Effector memory CD8-positive, alpha-beta T cell (primary cell): ENCODE results near the gene RAD54L.
"Not testable (repeated sequence)": the region's sequence is repeated elsewhere in the genome, so short reads cannot be mapped to it uniquely, and the experiment has no call there.

ENCODE experiments used
- ATAC-seq: fragments of 150-1000 bp; cut with Tn5 transposase; replicated peaks from 2 replicates; pipeline ENCODE4 v1.10.0; 2021; ENCODE audit warnings: mild to moderate bottlenecking, moderate library complexity
- DNase-seq, 3 experiments: peaks; one replicate each; pipeline ENCODE4 v3.0.0; 2021
- H3K27ac Mint-ChIP-seq, 2 donors: one replicate each; pipeline ENCODE4 v1.8.0; 2022; ENCODE audit warnings: mild to moderate bottlenecking in 2 of 2, mixed read lengths in 2 of 2, moderate library complexity in 2 of 2
- H3K27me3 Mint-ChIP-seq, 2 donors: one replicate each; pipeline ENCODE4 v1.8.0; 2022; ENCODE audit warnings: mixed read lengths in 2 of 2
- H3K36me3 Mint-ChIP-seq: one replicate; pipeline ENCODE4 v1.8.0; 2022; ENCODE audit warnings: mild to moderate bottlenecking, moderate library complexity, mixed read lengths; ENCODE audit not compliant: insufficient read depth
- H3K4me1 Mint-ChIP-seq, 2 donors: one replicate each; pipeline ENCODE4 v1.8.0; 2022; ENCODE audit warnings: low read depth in 2 of 2, mixed read lengths in 2 of 2
- H3K4me3 Mint-ChIP-seq, 2 donors: one replicate each; pipeline ENCODE4 v1.8.0; 2022; ENCODE audit warnings: mild to moderate bottlenecking in 2 of 2, mixed read lengths in 2 of 2, moderate library complexity in 2 of 2
- H3K9me3 Mint-ChIP-seq, 2 donors: one replicate each; pipeline ENCODE4 v1.8.0; 2022; ENCODE audit warnings: mixed read lengths in 2 of 2

RAD54L gene

DNA sequence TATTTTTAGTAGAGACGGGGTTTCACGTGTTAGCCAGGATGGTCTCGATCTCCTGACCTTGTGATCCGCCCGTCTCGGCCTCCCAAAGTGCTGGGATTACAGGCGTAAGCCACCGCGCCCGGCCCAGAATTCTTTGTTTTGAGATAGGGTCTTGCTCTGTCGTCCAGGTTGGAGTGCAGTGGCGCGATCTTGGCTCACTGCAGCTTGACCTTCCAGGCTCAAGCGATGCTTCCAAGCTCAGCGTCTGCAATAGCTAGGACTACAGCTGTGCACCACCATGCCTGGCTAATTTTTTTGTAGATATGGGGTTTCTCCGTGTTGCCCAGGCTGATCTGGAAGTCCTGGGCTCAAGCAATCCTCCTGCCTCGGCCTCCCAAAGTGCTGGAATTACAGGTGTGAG, 1.4 kb upstream of the RAD54L start:
- H3K27me3 Mint-ChIP-seq, H3K36me3 Mint-ChIP-seq, ATAC-seq, H3K9me3 Mint-ChIP-seq, DNase-seq: not testable (repeated sequence)
- Mint-ChIP-seq H3K4me3 (peak overlapping the region in 1 of 2 donors; percentile 95), H3K27ac (peak overlapping the region in 1 of 2 donors; percentile 76), H3K4me1 (peaks cover 15 to 17% of the 10 kb centered on the region in 2 donors)

DNA sequence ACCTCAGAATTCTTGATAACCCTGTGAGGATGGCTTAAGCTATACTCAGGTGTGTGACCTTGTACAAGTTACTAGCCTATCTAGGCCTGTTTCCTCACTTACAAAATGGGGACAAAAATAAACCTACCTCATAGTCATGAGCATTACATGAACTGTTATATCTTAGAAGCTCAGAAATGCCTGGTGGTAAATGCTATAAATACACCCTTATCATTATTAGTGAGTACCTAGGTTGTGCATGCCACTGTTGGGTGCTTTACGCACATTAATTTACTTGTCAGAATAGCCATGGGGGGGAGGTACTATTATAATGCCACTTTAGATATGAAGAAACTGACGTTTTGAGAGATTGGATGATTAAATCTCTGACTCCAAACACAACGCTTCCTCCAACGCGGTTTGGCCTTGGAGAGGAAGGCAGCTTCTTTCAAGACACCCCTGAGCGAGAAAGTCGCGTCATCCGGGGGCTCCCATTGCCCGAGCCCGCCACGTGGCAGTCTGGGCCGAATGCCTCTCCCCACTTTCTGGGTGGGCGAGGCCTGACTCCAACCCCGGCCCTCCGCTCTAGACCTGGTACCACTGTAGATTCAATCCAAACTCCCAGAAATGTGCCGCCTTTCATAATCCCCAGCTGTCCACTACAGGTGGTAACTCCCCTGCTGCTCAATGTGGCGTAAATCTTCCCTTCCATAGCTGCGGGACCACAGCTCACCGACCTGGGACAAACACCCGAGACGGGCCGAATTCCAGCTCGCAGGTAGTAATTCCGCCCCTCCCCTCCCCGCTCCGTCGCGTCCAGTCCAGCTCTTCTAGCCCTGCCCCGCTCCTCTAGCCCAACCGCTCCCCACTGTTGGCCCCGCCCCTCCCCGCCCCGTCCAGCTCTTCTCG, 771 bp upstream of the RAD54L start:
- peak in 2 of 3 experiments; percentile 31 to 53 for DNase-seq
- H3K4me1 Mint-ChIP-seq = peaks cover 15 to 17% of the 10 kb centered on the region in 2 donors

GRCh38 chr1:46248122-46248920, 758 bp downstream of the RAD54L start:
- no peaks in the 10 kb centered on the region for H3K9me3 Mint-ChIP-seq
- DNase-seq (peak in 1 of 3 experiments; percentile 6), ATAC-seq (no peak)
- H3K27me3 Mint-ChIP-seq = no peaks in the 10 kb centered on the region
- peak overlapping the region; percentile 74 to 76 for H3K27ac Mint-ChIP-seq
- H3K4me3 Mint-ChIP-seq = peak overlapping the region; percentile 79 to 95
- H3K4me1 Mint-ChIP-seq = peaks cover 15 to 17% of the 10 kb centered on the region in 2 donors
- peaks cover 3% of the 10 kb centered on the region for H3K36me3 Mint-ChIP-seq

More for the DNA sequence above, 771 bp upstream of the RAD54L start:
- H3K9me3 Mint-ChIP-seq = no peaks in the 10 kb centered on the region
- H3K27ac Mint-ChIP-seq = peak overlapping the region; percentile 74 to 76
- H3K4me3 Mint-ChIP-seq = peak overlapping the region; percentile 79 to 95
- H3K36me3 Mint-ChIP-seq = peaks cover 3% of the 10 kb centered on the region
- ATAC-seq = peak; percentile 23
- H3K27me3 Mint-ChIP-seq = no peaks in the 10 kb centered on the region

GRCh38 chr1:46254668-46255067, 7.1 kb downstream of the RAD54L start:
- ATAC-seq (no peak), DNase-seq (no peak)
- H3K27ac Mint-ChIP-seq = peak overlapping the region in 1 of 2 donors; percentile 11
- no peaks in the 10 kb centered on the region for H3K4me1 Mint-ChIP-seq
- no peaks in the 10 kb centered on the region for H3K36me3 Mint-ChIP-seq
- no peak overlapping the region for H3K4me3 Mint-ChIP-seq
- H3K27me3 Mint-ChIP-seq = no peaks in the 10 kb centered on the region
- H3K9me3 Mint-ChIP-seq = no peaks in the 10 kb centered on the region

DNA sequence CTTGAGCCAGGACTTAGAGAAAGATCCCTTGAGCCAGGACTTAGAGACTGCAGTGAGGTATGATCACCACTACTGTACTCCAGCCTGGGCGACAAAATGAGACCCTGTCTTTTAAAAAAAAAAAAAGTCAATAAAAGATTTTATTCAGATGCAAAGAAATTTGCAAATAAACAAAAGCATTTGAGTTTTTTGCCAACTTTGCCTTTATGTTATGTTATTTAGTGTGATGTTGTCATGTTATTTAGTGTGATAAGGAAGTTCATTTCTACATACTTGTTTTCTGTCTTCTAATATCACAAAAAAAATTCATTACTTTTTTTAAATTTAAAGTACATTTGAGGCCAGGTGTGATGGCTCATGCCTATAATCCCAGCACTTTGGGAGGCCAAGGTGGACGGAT, 9.0 kb downstream of the RAD54L start:
- no peak overlapping the region for H3K27ac Mint-ChIP-seq
- H3K36me3 Mint-ChIP-seq = no peaks in the 10 kb centered on the region
- H3K4me1 Mint-ChIP-seq = no peaks in the 10 kb centered on the region
- no peak overlapping the region for H3K4me3 Mint-ChIP-seq
- ATAC-seq (no peak), DNase-seq (no peak)
- no peaks in the 10 kb centered on the region for H3K27me3 Mint-ChIP-seq
- H3K9me3 Mint-ChIP-seq = no peaks in the 10 kb centered on the region

DNA sequence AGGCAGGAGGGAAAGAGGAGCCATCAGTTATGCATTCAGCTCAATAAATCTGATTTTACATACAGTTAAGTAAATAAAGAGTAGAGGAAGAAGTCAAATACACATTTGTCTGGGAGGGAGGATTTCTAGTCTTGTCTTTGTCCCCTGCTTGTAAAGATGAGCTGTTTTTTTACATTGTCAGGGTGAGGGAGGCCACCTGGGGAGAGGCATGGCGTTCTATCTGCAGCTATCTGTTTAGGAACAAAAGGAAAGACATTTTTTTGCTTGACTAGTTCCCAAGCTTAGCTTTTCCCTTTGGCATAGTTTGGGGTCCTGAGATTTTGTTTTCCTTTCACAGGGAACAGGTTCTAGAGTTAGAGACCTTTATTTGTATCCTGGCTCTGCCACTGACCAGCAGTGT, 14.9 kb downstream of the RAD54L start:
- no peaks in the 10 kb centered on the region for H3K4me1 Mint-ChIP-seq
- H3K9me3 Mint-ChIP-seq = no peaks in the 10 kb centered on the region
- ATAC-seq (no peak), DNase-seq (no peak)
- H3K4me3 Mint-ChIP-seq = no peak overlapping the region
- H3K27me3 Mint-ChIP-seq = no peaks in the 10 kb centered on the region
- H3K27ac Mint-ChIP-seq = no peak overlapping the region
- peaks cover 2% of the 10 kb centered on the region for H3K36me3 Mint-ChIP-seq

- peaks cover 2% of the 10 kb centered on the region for H3K36me3 Mint-ChIP-seq
Observed at GRCh38 chr1:46263146-46263545, 15.6 kb downstream of the RAD54L start.

GRCh38 chr1:46268578-46268977, 21.0 kb downstream of the RAD54L start:
- Mint-ChIP-seq H3K4me3 (no peak overlapping the region), H3K4me1 (no peaks in the 10 kb centered on the region), H3K9me3 (no peaks in the 10 kb centered on the region), H3K27me3 (no peaks in the 10 kb centered on the region), H3K27ac (no peak overlapping the region), H3K36me3 (no peaks in the 10 kb centered on the region)
- DNase-seq = no peak
- ATAC-seq = no peak

More at GRCh38 chr1:46263146-46263545, 15.6 kb downstream of the RAD54L start:
- Mint-ChIP-seq H3K27me3 (no peaks in the 10 kb centered on the region), H3K4me3 (no peak overlapping the region), H3K9me3 (no peaks in the 10 kb centered on the region), H3K27ac (no peak overlapping the region), H3K4me1 (no peaks in the 10 kb centered on the region)
- ATAC-seq (no peak), DNase-seq (no peak)

GRCh38 chr1:46274225-46275029, 26.9 kb downstream of the RAD54L start:
- H3K27ac Mint-ChIP-seq = no peak overlapping the region
- H3K4me3 Mint-ChIP-seq = no peak overlapping the region
- no peaks in the 10 kb centered on the region for H3K4me1 Mint-ChIP-seq
- DNase-seq (no peak), ATAC-seq (no peak)
- no peaks in the 10 kb centered on the region for H3K9me3 Mint-ChIP-seq
- peaks cover 4% of the 10 kb centered on the region for H3K36me3 Mint-ChIP-seq
- no peaks in the 10 kb centered on the region for H3K27me3 Mint-ChIP-seq

DNA sequence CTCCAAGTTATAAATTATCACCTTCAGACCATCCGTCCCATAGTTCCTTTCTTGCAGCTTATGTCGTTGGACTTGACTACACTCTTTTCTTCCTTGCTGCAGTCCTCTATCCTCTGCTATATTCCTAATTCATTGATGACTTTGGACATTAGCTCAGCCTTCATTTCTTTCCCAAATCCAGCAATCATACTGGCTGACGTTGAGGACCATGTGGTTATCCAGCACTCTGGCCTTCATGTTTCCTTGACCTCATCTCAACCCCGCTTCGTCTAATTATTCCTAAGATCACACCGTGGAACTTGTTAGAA, 27.4 kb downstream of the RAD54L start:
- H3K9me3 Mint-ChIP-seq = no peaks in the 10 kb centered on the region
- peaks cover 4% of the 10 kb centered on the region for H3K36me3 Mint-ChIP-seq
- H3K4me1 Mint-ChIP-seq = no peaks in the 10 kb centered on the region
- no peak overlapping the region for H3K4me3 Mint-ChIP-seq
- H3K27me3 Mint-ChIP-seq = no peaks in the 10 kb centered on the region
- ATAC-seq (no peak), DNase-seq (no peak)
- H3K27ac Mint-ChIP-seq = no peak overlapping the region

DNA sequence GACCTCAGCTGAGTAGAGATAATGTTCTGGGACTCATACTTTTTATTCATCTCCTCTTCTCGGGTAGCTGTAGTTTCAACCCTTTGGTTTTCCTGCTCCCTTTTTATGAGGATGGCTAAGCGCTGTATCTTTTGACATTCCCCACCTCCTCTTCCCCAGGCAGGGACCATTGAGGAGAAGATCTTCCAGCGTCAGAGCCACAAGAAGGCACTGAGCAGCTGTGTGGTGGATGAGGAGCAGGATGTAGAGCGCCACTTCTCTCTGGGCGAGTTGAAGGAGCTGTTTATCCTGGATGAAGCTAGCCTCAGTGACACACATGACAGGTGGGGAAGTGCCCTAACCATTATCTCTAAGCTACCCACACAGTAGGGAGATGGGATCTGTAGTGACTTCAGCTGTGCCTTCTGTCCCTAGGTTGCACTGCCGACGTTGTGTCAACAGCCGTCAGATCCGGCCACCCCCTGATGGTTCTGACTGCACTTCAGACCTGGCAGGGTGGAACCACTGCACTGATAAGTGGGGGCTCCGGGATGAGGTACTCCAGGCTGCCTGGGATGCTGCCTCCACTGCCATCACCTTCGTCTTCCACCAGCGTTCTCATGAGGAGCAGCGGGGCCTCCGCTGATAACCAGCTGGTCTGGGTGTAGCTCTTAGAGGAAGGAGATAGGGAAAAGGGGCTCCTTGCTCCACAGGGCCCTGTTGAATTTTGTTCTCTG, 30.3 kb downstream of the RAD54L start:
- ATAC-seq (no peak), DNase-seq (no peak)
- no peak overlapping the region for H3K4me3 Mint-ChIP-seq
- no peaks in the 10 kb centered on the region for H3K9me3 Mint-ChIP-seq
- no peaks in the 10 kb centered on the region for H3K27me3 Mint-ChIP-seq
- H3K27ac Mint-ChIP-seq = no peak overlapping the region
- peaks cover 8% of the 10 kb centered on the region for H3K36me3 Mint-ChIP-seq
- no peaks in the 10 kb centered on the region for H3K4me1 Mint-ChIP-seq

- no peaks in the 10 kb centered on the region for H3K9me3 Mint-ChIP-seq
Observed at GRCh38 chr1:46278807-46279206, 31.2 kb downstream of the RAD54L start.

DNA sequence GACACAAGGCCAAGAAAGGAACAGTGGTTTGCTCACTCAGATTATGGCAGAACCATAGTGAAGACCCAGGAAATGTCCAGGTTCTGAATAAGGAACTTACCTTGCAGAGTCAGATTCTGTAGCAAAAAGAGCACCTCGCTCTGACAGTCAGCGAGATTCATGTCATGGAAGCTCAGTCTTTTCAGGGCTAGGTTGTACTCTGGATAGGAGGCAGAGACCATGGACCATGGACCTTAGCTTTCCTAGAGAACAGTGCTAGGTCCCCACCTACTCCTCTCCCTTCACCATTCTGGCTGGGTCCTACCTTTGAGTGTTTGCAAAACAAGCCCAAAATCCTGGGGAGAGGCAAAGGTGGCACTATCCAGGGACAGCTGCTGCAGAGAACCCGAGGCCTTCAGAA, 32.5 kb downstream of the RAD54L start:
- ATAC-seq (no peak), DNase-seq (no peak)
- no peak overlapping the region for H3K4me3 Mint-ChIP-seq
- no peaks in the 10 kb centered on the region for H3K9me3 Mint-ChIP-seq
- no peak overlapping the region for H3K27ac Mint-ChIP-seq
- H3K4me1 Mint-ChIP-seq = no peaks in the 10 kb centered on the region
- H3K36me3 Mint-ChIP-seq = peaks cover 10% of the 10 kb centered on the region
- H3K27me3 Mint-ChIP-seq = no peaks in the 10 kb centered on the region

More at GRCh38 chr1:46278807-46279206, 31.2 kb downstream of the RAD54L start:
- no peak for DNase-seq
- Mint-ChIP-seq H3K4me3 (no peak overlapping the region), H3K27me3 (no peaks in the 10 kb centered on the region), H3K27ac (no peak overlapping the region), H3K4me1 (no peaks in the 10 kb centered on the region), H3K36me3 (peaks cover 10% of the 10 kb centered on the region)
- no peak for ATAC-seq
